NT2/D1 (cell line): ENCODE data around the gene PNPO.

Source experiments
- SUZ12 ChIP-seq: IDR thresholded peaks from 2 replicates; pipeline ENCODE4 v1.6.1; 2011; ENCODE audit not compliant: insufficient read length, insufficient read depth; ENCODE audit errors: extremely low read depth
- YY1 ChIP-seq: IDR thresholded peaks from 2 replicates; pipeline ENCODE4 v1.6.1; 2011; ENCODE audit not compliant: insufficient read length, insufficient read depth

DNA sequence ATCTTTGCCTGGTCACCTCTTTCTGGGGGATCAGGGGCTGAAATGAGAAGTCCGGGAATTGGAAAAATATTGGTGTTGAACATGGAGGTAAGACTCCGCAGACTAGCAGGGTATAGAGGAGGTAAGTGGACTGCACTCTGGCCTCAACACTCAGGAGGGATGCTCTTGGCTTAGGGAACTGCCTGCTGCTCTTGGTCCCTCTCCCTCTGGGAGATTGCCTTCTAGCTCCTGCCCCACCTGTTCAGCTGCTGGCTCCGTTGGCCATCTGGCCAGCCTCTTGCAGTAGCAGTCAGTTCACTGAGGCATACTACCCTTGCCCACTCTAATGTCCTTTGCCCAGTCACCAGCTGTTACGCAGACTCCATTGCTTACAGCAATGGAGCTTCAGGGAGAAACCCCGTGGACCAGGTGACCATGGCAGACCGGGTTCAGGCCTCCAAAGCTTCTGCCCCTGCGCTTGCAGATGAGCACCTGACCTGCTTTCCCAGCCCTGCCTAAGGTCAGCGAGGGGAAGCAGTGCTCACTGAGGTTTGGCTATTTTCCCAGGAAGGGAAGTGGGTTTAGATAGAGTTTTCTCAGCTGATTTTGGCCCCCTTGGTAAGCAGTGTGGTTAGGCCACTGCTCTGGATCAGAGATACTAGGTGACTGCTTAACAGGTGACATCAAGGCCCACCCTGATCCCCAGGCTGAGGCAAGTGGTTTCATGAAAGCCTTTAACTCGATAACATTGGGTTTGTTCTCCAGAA, 41.4 kb downstream of the PNPO start:
- TF ChIP-seq SUZ12, result no peak
- TF ChIP-seq YY1, result no peak
